Suprapubic skin (tissue), 4 donors: ENCODE measurements around the gene SDR39U1.

Experiments
- CTCF ChIP-seq, 2 donors: fragments of 200-600 bp in 1 of 2; fragments of 450-650 bp in 1 of 2; sonication (generic) in 1 of 2; IDR thresholded peaks; one replicate each; pipeline ENCODE4 v1.5.1; 2016 to 2019; ENCODE audit warnings: antibody characterized with exemption in 2 of 2, mild to moderate bottlenecking in 1 of 2, moderate library complexity in 1 of 2
- POLR2A ChIP-seq, 2 donors: fragments of 450-650 bp; IDR thresholded peaks; one replicate each; pipeline ENCODE4 v1.6.1; 2017; ENCODE audit warnings: antibody characterized with exemption in 2 of 2, mild to moderate bottlenecking in 2 of 2, moderate library complexity in 2 of 2
- POLR2AphosphoS5 ChIP-seq, 3 donors: sonication (generic); formaldehyde crosslinking; IDR thresholded peaks; one replicate each; pipeline ENCODE4 v1.6.1; 2017; ENCODE audit warnings: antibody characterized with exemption in 3 of 3

- no peak for TF ChIP-seq CTCF (IDR thresholded peaks at IDR 0.05)
- TF ChIP-seq POLR2A (IDR thresholded peaks at IDR 0.05): no peak
- no peak for TF ChIP-seq POLR2AphosphoS5 (IDR thresholded peaks at IDR 0.05)
Observed at GRCh38 chr14:24430143-24430681, 12.4 kb downstream of the SDR39U1 start.
